Measurements from ENCODE around the gene APOBEC3H. TPM values are rescaled to one million over a fixed set of nuclear protein-coding genes. Genes with fewer than 3 reads are reported as not detected.
"Not testable (repeated sequence)": the region's sequence is repeated elsewhere in the genome, so short reads cannot be mapped to it uniquely, and the experiment has no call there.

APOBEC3H gene
- total RNA-seq, 1 experiment from 2014 or later, result 1.8 TPM

GRCh38 chr22:39073981-39074380 lies 23.1 kb upstream of the APOBEC3H start (continued):
- TF ChIP-seq MAX (IDR thresholded peaks at IDR 0.05) (no peak), RAD21 (IDR thresholded peaks at IDR 0.05; ENCODE audit: low read depth) (no peak), JUND (IDR thresholded peaks at IDR 0.05) (no peak), EGR1 (IDR thresholded peaks at IDR 0.05; ENCODE audit: low read depth) (no peak)

GRCh38 chr22:39076155-39077025 lies 20.7 kb upstream of the APOBEC3H start:
- H4K20me1 ChIP-seq (ENCODE audit: insufficient read depth); H3K9me2 ChIP-seq (ENCODE audit: insufficient read depth); H3K79me2 ChIP-seq (ENCODE audit: insufficient read depth, low read length); H3K4me1 ChIP-seq (ENCODE audit: control insufficient read depth in 1 of 2, insufficient read depth in 2 of 2, low read length in 2 of 2); POLR2A ChIA-PET; H3K27me3 ChIP-seq (ENCODE audit: insufficient read depth, low read length); RAD21 ChIA-PET (ENCODE audit: low non-redundant PET in 1 of 2, low total read pairs in 2 of 2, uncharacterized antibody in 2 of 2, unreplicated experiment in 2 of 2); H3K36me3 ChIP-seq (ENCODE audit: control insufficient read depth in 1 of 2, insufficient read depth in 2 of 2, low read length in 2 of 2); H3K9me3 ChIP-seq (ENCODE audit: control insufficient read depth in 1 of 2, insufficient read depth in 1 of 2, low read depth in 1 of 2, low read length in 2 of 2); H3K9ac ChIP-seq (ENCODE audit: low read length); H2AFZ ChIP-seq (ENCODE audit: low read depth, low read length, poor library complexity, severe bottlenecking); H3K27ac ChIP-seq (ENCODE audit: low read depth, low read length); intact Hi-C loops (cut with micrococcal nuclease); H3K4me3 ChIP-seq (replicated peaks in 1 of 2; ENCODE audit: low read depth in 1 of 2, low read length in 2 of 2); DNase-seq (ENCODE audit: low read depth, low spot score); H3K4me2 ChIP-seq (ENCODE audit: low read length); CTCF ChIA-PET; BruUV-seq (replicated peaks): not testable (repeated sequence)
- ATAC-seq, result peak; percentile 91

GRCh38 chr22:39077026-39077840 lies 19.8 kb upstream of the APOBEC3H start, which contains the start of gene APOBEC3G:
Gene APOBEC3G (plus strand): TSS chr22:39077275. CDS start chr22:39077362, 87 bp downstream.
- H3K36me3 ChIP-seq (ENCODE audit: control insufficient read depth in 1 of 2, insufficient read depth in 2 of 2, low read length in 2 of 2); H3K9ac ChIP-seq (ENCODE audit: low read length); H3K27me3 ChIP-seq (ENCODE audit: insufficient read depth, low read length); H3K27ac ChIP-seq (ENCODE audit: low read depth, low read length); H4K20me1 ChIP-seq (ENCODE audit: insufficient read depth); ATAC-seq; intact Hi-C loops (cut with micrococcal nuclease); H3K4me3 ChIP-seq (replicated peaks in 1 of 2; ENCODE audit: low read depth in 1 of 2, low read length in 2 of 2); DNase-seq (ENCODE audit: low read depth, low spot score); H3K4me1 ChIP-seq (ENCODE audit: control insufficient read depth in 1 of 2, insufficient read depth in 2 of 2, low read length in 2 of 2); POLR2A ChIA-PET; H2AFZ ChIP-seq (ENCODE audit: low read depth, low read length, poor library complexity, severe bottlenecking); H3K4me2 ChIP-seq (ENCODE audit: low read length); BruUV-seq (replicated peaks); H3K79me2 ChIP-seq (ENCODE audit: insufficient read depth, low read length); CTCF ChIA-PET; H3K9me2 ChIP-seq (ENCODE audit: insufficient read depth); RAD21 ChIA-PET (ENCODE audit: low non-redundant PET in 1 of 2, low total read pairs in 2 of 2, uncharacterized antibody in 2 of 2, unreplicated experiment in 2 of 2); H3K9me3 ChIP-seq (ENCODE audit: control insufficient read depth in 1 of 2, insufficient read depth in 1 of 2, low read depth in 1 of 2, low read length in 2 of 2): not testable (repeated sequence)

DNA sequence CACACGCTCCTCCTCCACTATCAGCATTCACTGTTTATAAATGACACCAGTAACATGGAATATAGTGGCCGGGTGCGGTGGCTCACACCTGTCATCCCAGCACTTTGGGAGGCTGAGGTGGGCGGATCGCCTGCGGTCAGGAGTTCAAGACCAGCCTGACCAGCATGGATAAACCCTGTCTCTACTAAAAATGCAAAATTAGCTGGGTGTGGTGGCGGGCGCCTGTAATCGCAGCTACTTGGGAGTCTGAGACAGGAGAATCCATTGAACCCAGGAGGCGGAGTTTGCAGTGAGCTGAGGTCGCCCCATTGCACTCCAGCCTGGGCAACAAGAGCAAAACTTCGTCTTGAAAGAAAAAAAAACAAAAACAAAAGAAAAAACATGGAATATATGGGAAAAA lies 19.1 kb upstream of the APOBEC3H start:
- H2AFZ ChIP-seq (ENCODE audit: low read depth, low read length, poor library complexity, severe bottlenecking); intact Hi-C loops (cut with micrococcal nuclease); BruUV-seq (replicated peaks); H3K36me3 ChIP-seq (ENCODE audit: control insufficient read depth in 1 of 2, insufficient read depth in 2 of 2, low read length in 2 of 2); H3K4me3 ChIP-seq (replicated peaks in 1 of 2; ENCODE audit: low read depth in 1 of 2, low read length in 2 of 2); ATAC-seq; CTCF ChIA-PET; H3K79me2 ChIP-seq (ENCODE audit: insufficient read depth, low read length); H3K27me3 ChIP-seq (ENCODE audit: insufficient read depth, low read length); H3K9me3 ChIP-seq (ENCODE audit: control insufficient read depth in 1 of 2, insufficient read depth in 1 of 2, low read depth in 1 of 2, low read length in 2 of 2); DNase-seq (ENCODE audit: low read depth, low spot score); H3K9me2 ChIP-seq (ENCODE audit: insufficient read depth); H3K4me2 ChIP-seq (ENCODE audit: low read length); RAD21 ChIA-PET (ENCODE audit: low non-redundant PET in 1 of 2, low total read pairs in 2 of 2, uncharacterized antibody in 2 of 2, unreplicated experiment in 2 of 2); H3K4me1 ChIP-seq (ENCODE audit: control insufficient read depth in 1 of 2, insufficient read depth in 2 of 2, low read length in 2 of 2); H4K20me1 ChIP-seq (ENCODE audit: insufficient read depth); H3K27ac ChIP-seq (ENCODE audit: low read depth, low read length); H3K9ac ChIP-seq (ENCODE audit: low read length): not testable (repeated sequence)
- POLR2A ChIA-PET, result interaction anchor here (0.7 kb wide), 1 partner anchor 936 kb away, joined by 3 read pairs; no protein-coding TSS in a partner anchor

Measured in HCT116 (cell line).